Measurements from ENCODE around the gene FOXO3B.
"Not testable (repeated sequence)": the region's sequence is repeated elsewhere in the genome, so short reads cannot be mapped to it uniquely, and the experiment has no call there.

The FOXO3B gene

GRCh38 chr17:18681767-18682571 is at the start of gene FOXO3B:
TSS of gene FOXO3B (minus strand) at chr17:18682314. CDS start at chr17:18681651, 663 bp downstream.
- DNase-seq, result peak; percentile 9 to 65

GRCh38 chr17:18723509-18723908 is 41.4 kb upstream of the FOXO3B start:
- DNase-seq, result not testable (repeated sequence)

GRCh38 chr17:18722612-18723011 is 40.5 kb upstream of the FOXO3B start:
- not testable (repeated sequence) for DNase-seq

GRCh38 chr17:18721775-18722547 is 39.8 kb upstream of the FOXO3B start:
- DNase-seq, result not testable (repeated sequence)

- DNase-seq, result not testable (repeated sequence)
Measured at GRCh38 chr17:18719428-18720110, 37.5 kb upstream of the FOXO3B start.

GRCh38 chr17:18718643-18719427 is 36.7 kb upstream of the FOXO3B start:
- DNase-seq, result not testable (repeated sequence)

- peak in 1 of 2 experiments; percentile 47 for DNase-seq
Measured at GRCh38 chr17:18712354-18712999, 30.4 kb upstream of the FOXO3B start.

- not testable (repeated sequence) for DNase-seq
Measured at GRCh38 chr17:18708215-18708614, 26.1 kb upstream of the FOXO3B start.

GRCh38 chr17:18705955-18706354 is 23.8 kb upstream of the FOXO3B start:
- not testable (repeated sequence) for DNase-seq

- DNase-seq, result not testable (repeated sequence)
Measured at GRCh38 chr17:18698473-18699103, 16.5 kb upstream of the FOXO3B start.

- not testable (repeated sequence) for DNase-seq
Measured at GRCh38 chr17:18695143-18695542, 13.0 kb upstream of the FOXO3B start.

GRCh38 chr17:18682668-18683067 is 554 bp upstream of the FOXO3B start:
- not testable (repeated sequence) for DNase-seq

GRCh38 chr17:18677381-18677780 is 4.7 kb downstream of the FOXO3B start:
- DNase-seq, result not testable (repeated sequence)

GRCh38 chr17:18676928-18677327 is 5.2 kb downstream of the FOXO3B start:
- DNase-seq, result not testable (repeated sequence)

- not testable (repeated sequence) for DNase-seq
Measured at GRCh38 chr17:18672395-18673227, 9.5 kb downstream of the FOXO3B start.

- DNase-seq, result not testable (repeated sequence)
Measured at GRCh38 chr17:18668625-18669024, 13.5 kb downstream of the FOXO3B start.

- not testable (repeated sequence) for DNase-seq
Measured at GRCh38 chr17:18667535-18667934, 14.6 kb downstream of the FOXO3B start.

- not testable (repeated sequence) for DNase-seq
Measured at GRCh38 chr17:18666326-18666725, 15.8 kb downstream of the FOXO3B start.

GRCh38 chr17:18661924-18662624 is 20.0 kb downstream of the FOXO3B start:
- not testable (repeated sequence) for DNase-seq

GRCh38 chr17:18650094-18650493 is 32.0 kb downstream of the FOXO3B start:
- DNase-seq, result not testable (repeated sequence)

Data from NCI-H526 (cell line).